Measurements from ENCODE around the gene OVCA2. TPM values are rescaled to one million over a fixed set of nuclear protein-coding genes. Genes with fewer than 3 reads are reported as not detected.

OVCA2 gene
- total RNA-seq, 1 experiment from 2014 or later, result 27.3 TPM

DNA sequence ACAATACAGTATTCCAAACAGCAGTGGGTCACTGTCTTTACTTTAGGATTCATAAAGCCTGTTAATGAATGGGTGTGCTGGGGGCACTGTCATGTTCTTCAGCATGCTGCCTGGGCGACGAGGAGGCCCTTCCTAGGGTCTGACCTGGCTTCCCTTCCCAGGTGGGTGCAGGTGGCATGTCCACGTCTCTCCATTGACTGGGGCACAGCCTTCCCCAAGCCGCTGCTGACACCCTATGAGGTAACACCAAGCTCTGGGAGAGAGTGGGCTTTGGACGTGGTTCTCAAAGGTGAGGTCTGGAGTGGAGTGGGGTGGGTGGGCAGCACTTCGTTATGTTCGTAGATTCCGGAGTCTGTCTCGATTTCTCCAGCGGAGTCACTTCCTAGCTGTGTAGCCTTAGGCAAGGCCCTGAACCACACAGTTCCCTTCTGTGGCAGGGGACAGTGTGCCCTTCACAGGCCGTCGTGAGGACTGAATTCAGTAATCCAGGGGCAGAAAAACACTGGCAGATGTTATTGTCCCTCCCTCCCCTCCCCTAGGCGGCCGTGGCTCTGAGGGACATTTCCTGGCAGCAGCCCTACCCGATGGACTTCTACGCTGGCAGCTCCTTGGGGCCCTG lies 771 bp upstream of the OVCA2 start:
- DNase-seq (ENCODE audit: low read depth, low spot score), result no peak
- intact Hi-C loops (cut with micrococcal nuclease), result loop anchor here (1.0 kb wide), 1 partner anchor 11 kb away; the partner anchor contains the start of gene DPH1
- POLR2A ChIA-PET, result interaction anchor here (0.9 kb wide), 1 partner anchor 11 kb away, joined by 4 read pairs; the partner anchor contains the start of gene DPH1
- Histone ChIP-seq H3K9ac (ENCODE audit: low read length) (peak overlapping the region; percentile 91), H3K36me3 (ENCODE audit: control insufficient read depth in 1 of 2, insufficient read depth in 2 of 2, low read length in 2 of 2) (peaks cover 0 to 3% of the 10 kb centered on the region in 2 experiments; a peak in 1 of 4 replicates), H3K27ac (ENCODE audit: low read depth, low read length) (peak overlapping the region; percentile 83), H3K4me3 (replicated peaks in 1 of 2; ENCODE audit: low read depth in 1 of 2, low read length in 2 of 2) (peak overlapping the region; percentile 94 to 96), H4K20me1 (ENCODE audit: insufficient read depth) (no peaks in the 10 kb centered on the region), H3K27me3 (ENCODE audit: insufficient read depth, low read length) (no peaks in the 10 kb centered on the region), H3K4me2 (ENCODE audit: low read length) (peak overlapping the region; percentile 93), H3K9me2 (ENCODE audit: insufficient read depth) (no peaks in the 10 kb centered on the region), H3K9me3 (ENCODE audit: control insufficient read depth in 1 of 2, insufficient read depth in 1 of 2, low read depth in 1 of 2, low read length in 2 of 2) (no peaks in the 10 kb centered on the region), H2AFZ (ENCODE audit: low read depth, low read length, poor library complexity, severe bottlenecking) (no peak overlapping the region), H3K79me2 (ENCODE audit: insufficient read depth, low read length) (peaks cover 20% of the 10 kb centered on the region; the same call in 1 of the 2 replicates), H3K4me1 (ENCODE audit: control insufficient read depth in 1 of 2, insufficient read depth in 2 of 2, low read length in 2 of 2) (peaks cover 17 to 36% of the 10 kb centered on the region in 2 experiments)
- BruUV-seq (replicated peaks), result no TSS peak
- TF ChIP-seq TCF7L2 (IDR thresholded peaks at IDR 0.05; ENCODE audit: borderline replicate concordance, extremely low read depth, insufficient read depth, insufficient read length) (no peak), CBX3 (IDR thresholded peaks at IDR 0.05; ENCODE audit: low read depth) (no peak), ELF1 (IDR thresholded peaks at IDR 0.05; ENCODE audit: borderline replicate concordance, low read depth) (no peak), ZNF274 (IDR thresholded peaks at IDR 0.05; ENCODE audit: low read depth, low read length) (no peak), EZH2 (IDR thresholded peaks at IDR 0.05) (no peak), CEBPB (IDR thresholded peaks at IDR 0.05; ENCODE audit: low read depth) (no peak), EZH2phosphoT487 (IDR thresholded peaks at IDR 0.05; ENCODE audit: borderline replicate concordance) (no peak), JUND (IDR thresholded peaks at IDR 0.05) (no peak), ZFX (IDR thresholded peaks at IDR 0.05) (no peak), EGR1 (IDR thresholded peaks at IDR 0.05; ENCODE audit: low read depth) (no peak), SRF (IDR thresholded peaks at IDR 0.05; ENCODE audit: low read depth) (no peak), POLR2AphosphoS5 (IDR thresholded peaks at IDR 0.05; ENCODE audit: low read depth, low read length) (no peak), RAD21 (IDR thresholded peaks at IDR 0.05; ENCODE audit: low read depth) (no peak)
- TF ChIP-seq, protein P1, sequence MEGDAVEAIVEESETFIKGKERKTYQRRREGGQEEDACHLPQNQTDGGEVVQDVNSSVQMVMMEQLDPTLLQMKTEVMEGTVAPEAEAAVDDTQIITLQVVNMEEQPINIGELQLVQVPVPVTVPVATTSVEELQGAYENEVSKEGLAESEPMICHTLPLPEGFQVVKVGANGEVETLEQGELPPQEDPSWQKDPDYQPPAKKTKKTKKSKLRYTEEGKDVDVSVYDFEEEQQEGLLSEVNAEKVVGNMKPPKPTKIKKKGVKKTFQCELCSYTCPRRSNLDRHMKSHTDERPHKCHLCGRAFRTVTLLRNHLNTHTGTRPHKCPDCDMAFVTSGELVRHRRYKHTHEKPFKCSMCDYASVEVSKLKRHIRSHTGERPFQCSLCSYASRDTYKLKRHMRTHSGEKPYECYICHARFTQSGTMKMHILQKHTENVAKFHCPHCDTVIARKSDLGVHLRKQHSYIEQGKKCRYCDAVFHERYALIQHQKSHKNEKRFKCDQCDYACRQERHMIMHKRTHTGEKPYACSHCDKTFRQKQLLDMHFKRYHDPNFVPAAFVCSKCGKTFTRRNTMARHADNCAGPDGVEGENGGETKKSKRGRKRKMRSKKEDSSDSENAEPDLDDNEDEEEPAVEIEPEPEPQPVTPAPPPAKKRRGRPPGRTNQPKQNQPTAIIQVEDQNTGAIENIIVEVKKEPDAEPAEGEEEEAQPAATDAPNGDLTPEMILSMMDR (IDR thresholded peaks at IDR 0.05 in 2 of 3, conservative IDR thresholded peaks at IDR 0.05 in 1 of 3; ENCODE audit: borderline replicate concordance in 1 of 3, insufficient read depth in 1 of 3, low read depth in 2 of 3, low read length in 2 of 3), result no peak
- TF ChIP-seq, protein P2, sequence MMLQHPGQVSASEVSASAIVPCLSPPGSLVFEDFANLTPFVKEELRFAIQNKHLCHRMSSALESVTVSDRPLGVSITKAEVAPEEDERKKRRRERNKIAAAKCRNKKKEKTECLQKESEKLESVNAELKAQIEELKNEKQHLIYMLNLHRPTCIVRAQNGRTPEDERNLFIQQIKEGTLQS (IDR thresholded peaks at IDR 0.05), result no peak
- TF ChIP-seq, protein P3, sequence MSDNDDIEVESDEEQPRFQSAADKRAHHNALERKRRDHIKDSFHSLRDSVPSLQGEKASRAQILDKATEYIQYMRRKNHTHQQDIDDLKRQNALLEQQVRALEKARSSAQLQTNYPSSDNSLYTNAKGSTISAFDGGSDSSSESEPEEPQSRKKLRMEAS (IDR thresholded peaks at IDR 0.05), result no peak
- ATAC-seq, result no peak
- RAD21 ChIA-PET (ENCODE audit: low non-redundant PET in 1 of 2, low total read pairs in 2 of 2, uncharacterized antibody in 2 of 2, unreplicated experiment in 2 of 2), result interaction anchor here in 1 of 2 experiments (0.9 kb wide), 1 partner anchor 132 kb away, joined by 3 read pairs; no protein-coding TSS in a partner anchor
- CTCF ChIA-PET, result interaction anchor here (1.0 kb wide), 1 partner anchor 132 kb away, joined by 3 read pairs; no protein-coding TSS in a partner anchor

Measured in HCT116 (cell line).